Glomerular visceral epithelial cell (primary cell): Measurements from ENCODE around the gene ZNF775.

Source experiments
- DNase-seq: peaks from one replicate; pipeline ENCODE4 v3.0.0-alpha.2; 2016; ENCODE audit errors: extremely low spot score

ZNF775 gene

DNA sequence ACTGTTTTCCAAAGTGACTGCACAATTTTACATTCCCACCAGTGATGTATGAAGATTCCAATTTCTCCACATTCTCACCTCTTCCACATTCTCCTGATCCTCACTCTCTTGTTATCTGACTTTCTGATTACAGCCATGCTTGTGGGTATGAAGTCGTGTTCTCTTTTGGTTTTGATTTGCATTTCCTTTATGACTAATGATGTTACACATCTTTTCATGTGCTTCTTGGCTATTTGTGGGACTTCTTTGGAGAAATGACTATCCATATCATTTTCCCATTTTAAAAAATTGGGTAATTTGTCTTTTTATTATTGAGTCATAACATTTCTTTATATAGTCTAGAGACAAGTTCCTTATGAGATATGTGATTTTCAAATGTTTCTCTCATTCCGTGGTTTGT lies 60.8 kb downstream of the ZNF775 start:
- DNase-seq: no peak

- no peak for DNase-seq
Measured at GRCh38 chr7:150441524-150441923, 62.4 kb downstream of the ZNF775 start.

- DNase-seq: no peak
Measured at GRCh38 chr7:150442811-150443210, 63.7 kb downstream of the ZNF775 start.

DNA sequence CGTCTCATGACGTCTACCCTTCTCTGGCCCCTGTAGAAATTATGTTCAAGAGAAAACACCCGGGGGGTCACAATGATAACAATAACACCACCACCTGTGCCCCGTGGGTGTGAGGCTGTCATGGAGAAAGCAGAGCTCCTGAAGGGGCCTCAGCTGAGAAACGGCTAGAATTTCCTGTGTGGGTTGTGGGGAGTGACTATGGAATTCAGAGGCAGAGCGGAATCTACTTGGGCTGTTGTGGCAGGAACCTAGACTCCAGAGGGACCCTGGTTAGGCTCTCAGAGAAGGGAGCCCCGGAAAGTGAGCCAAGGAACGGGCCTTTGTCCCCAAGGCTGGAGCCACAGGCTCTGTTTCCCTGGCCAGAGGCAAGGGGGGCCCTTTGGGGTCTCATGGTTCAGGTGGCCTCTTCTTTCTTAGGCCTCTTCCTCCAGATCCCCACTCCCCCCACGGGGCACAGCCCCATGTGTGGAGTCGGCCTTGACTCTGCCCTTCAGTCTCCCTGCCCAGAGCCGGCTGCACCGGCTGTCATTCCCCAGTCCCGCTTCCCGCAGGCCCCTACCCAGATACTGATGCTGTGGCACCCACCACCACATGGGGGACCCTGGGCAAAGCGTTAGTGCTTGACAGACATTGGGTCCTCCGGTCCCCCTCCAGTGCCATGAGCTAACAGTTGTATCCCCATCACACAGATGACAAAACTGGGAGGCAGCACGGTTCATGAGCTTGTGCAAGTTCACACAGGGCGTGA lies 64.8 kb downstream of the ZNF775 start:
- DNase-seq: no peak

DNA sequence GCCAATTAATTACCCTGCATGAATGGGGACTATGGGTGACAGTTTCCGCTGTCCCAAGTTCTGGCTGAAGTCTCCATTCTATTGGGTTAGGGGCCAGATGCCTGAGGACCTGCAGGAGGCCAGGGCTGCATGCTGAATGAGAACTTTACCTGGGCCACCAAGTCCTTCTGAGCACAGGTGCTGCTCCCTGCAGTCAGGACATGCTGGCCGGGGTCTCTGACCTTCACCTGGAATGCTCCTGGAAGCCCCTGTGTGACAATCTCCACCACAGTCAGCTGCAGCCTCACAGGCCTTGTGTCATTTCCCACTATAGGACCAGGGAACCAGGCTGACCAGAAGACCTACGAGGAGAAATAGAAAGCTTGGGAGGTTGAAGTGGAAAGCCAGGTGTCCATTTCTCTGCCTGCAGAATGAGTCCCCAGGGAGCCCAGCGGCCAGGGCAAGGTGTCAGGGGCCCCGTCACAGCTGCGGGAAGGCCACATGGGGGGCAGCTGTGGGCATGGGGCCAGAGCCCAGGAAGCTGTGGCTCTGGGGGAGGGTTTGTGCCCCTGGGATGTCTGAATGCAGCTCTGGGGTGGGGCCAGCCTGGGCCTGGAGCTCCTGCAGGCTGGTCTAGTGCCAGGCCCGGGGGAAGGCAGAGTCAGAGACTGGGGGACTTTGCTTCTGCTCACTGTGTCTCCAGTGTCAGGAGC lies 65.7 kb downstream of the ZNF775 start:
- DNase-seq: no peak

DNA sequence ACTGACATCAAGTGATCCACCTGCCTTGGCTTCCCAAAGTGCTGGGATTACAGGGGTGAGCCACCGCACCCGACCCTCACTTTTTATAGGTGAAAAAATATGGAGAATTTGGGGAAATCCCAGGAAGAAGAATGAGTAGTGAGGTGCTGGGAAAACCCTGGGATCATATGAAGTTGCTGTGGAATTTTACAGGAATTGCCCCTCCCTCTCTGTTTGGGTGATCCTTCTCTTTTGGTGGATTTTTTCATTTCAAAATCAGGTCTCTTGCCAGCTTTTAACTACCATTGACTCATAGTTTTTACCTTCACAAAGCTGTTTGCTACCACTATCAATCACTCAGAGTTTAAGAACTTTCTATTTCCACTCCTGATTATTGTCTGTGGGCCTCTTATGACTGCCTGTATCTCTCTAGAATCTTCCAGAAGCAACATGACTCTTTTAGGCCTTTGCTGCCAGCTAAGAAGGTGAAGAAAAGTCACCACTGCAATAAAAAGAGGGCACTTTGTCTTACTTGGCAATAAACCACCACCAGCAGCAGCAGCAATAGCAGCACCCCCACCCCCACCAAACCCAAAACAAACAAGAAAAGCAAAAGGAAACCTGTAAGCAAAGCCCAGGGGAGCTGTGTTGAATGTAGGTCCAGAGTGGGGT lies 67.3 kb downstream of the ZNF775 start:
- DNase-seq: no peak
